Spinal cord (tissue), 10 donors: ENCODE data around the gene UCK1. TPM values are rescaled to one million over a fixed set of nuclear protein-coding genes. Genes with fewer than 3 reads are reported as not detected.

ENCODE experiments used
- DNase-seq, 6 donors: peaks; one replicate each; pipeline versions ENCODE4 v3.0.0 to v3.0.0-alpha.2; 2013 to 2015; ENCODE audit warnings: low spot score in 6 of 6, low read depth in 4 of 6
- H3K27ac ChIP-seq: one replicate; pipeline ENCODE4 v1.5.1; 2013; ENCODE audit warnings: low read depth, low read length, control low read depth
- H3K27me3 ChIP-seq: one replicate; pipeline ENCODE4 v1.6.1; 2013; ENCODE audit warnings: low read length; ENCODE audit not compliant: control insufficient read depth, insufficient read depth
- H3K36me3 ChIP-seq: one replicate; pipeline ENCODE4 v1.6.1; 2013; ENCODE audit warnings: low read length; ENCODE audit not compliant: control insufficient read depth, insufficient read depth
- H3K4me1 ChIP-seq: one replicate; pipeline ENCODE4 v1.6.1; 2013; ENCODE audit warnings: low read length; ENCODE audit not compliant: control insufficient read depth, insufficient read depth
- H3K4me3 ChIP-seq: one replicate; pipeline ENCODE4 v1.5.1; 2013; ENCODE audit warnings: low read depth, low read length, control low read depth
- H3K9me3 ChIP-seq: one replicate; pipeline ENCODE4 v1.6.1; 2013; ENCODE audit warnings: low read length; ENCODE audit not compliant: control insufficient read depth, insufficient read depth
- WGBS: methylation state at CpG from one replicate; pipeline ENCODE4 v1.1.5; 2013; ENCODE audit warnings: missing lambda C conversion rate; ENCODE audit not compliant: insufficient coverage; 5-methylcytosine and 5-hydroxymethylcytosine counted together
- polyA plus RNA-seq, 2 donors: library from polyadenylated mRNA; unstranded; fragments of 120-200 nt; gene quantifications; one replicate each; pipeline ENCODE4 v1.2.1, GENCODE V29; 2013; ENCODE audit not compliant: insufficient read length in 2 of 2
- total RNA-seq, 2 donors: library from RNA; depleted of rRNA in 1 of 2; stranded (reverse); fragments of 120-200 nt in 1 of 2; fragments of >200 nt in 1 of 2; gene quantifications; one replicate each; pipeline versions ENCODE4 v1.2.3 to v1.2.4, GENCODE V29; 2013 to 2014
- donor health status: healthy.

UCK1 gene
- total and polyA plus RNA-seq, 4 donors: 14.2 to 57.7 (median 45.9) TPM

GRCh38 chr9:131487621-131488031 lies 43.4 kb downstream of the UCK1 start:
- no peak for DNase-seq
- Histone ChIP-seq H3K4me3 (no peak overlapping the region), H3K36me3 (peaks cover 100% of the 10 kb centered on the region), H3K4me1 (peaks cover 4% of the 10 kb centered on the region), H3K27ac (no peak overlapping the region), H3K9me3 (no peaks in the 10 kb centered on the region), H3K27me3 (no peaks in the 10 kb centered on the region)
- WGBS: 80% methylated on average over 13 of the region's 14 CpGs

DNA sequence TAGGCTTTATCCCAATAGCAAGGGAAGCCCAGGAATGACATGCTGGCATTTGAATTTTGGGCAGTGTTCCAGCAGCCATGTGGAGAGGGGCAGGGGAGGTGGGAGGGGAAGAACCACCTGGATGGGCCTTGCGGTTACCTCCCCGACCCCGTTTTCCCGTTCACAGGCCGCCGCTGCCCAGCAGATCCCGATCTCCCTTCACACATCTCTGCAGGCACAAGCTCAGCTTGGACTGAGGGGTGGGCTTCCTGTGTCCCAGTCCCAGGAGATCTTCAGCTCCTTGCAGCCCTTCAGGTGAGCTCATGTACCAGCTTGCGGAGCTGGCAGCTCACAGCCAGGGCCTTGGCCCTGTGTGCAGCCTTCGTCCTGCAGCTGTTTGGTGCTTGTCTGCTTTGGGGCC lies 44.1 kb downstream of the UCK1 start:
- H3K36me3 ChIP-seq: peaks cover 100% of the 10 kb centered on the region
- WGBS: 84% methylated on average over 3 of the region's 9 CpGs
- H3K4me3 ChIP-seq: no peak overlapping the region
- no peaks in the 10 kb centered on the region for H3K9me3 ChIP-seq
- peaks cover 4% of the 10 kb centered on the region for H3K4me1 ChIP-seq
- H3K27me3 ChIP-seq: no peaks in the 10 kb centered on the region
- no peak for DNase-seq
- H3K27ac ChIP-seq: no peak overlapping the region

- H3K36me3 ChIP-seq: peaks cover 100% of the 10 kb centered on the region
- no peaks in the 10 kb centered on the region for H3K27me3 ChIP-seq
- WGBS: 99% methylated on average over 9 of the region's 19 CpGs
- DNase-seq: no peak
- peaks cover 4% of the 10 kb centered on the region for H3K4me1 ChIP-seq
- H3K27ac ChIP-seq: no peak overlapping the region
- H3K9me3 ChIP-seq: no peaks in the 10 kb centered on the region
- no peak overlapping the region for H3K4me3 ChIP-seq
Observed at GRCh38 chr9:131485728-131486422, 45.2 kb downstream of the UCK1 start.

GRCh38 chr9:131485206-131485605 lies 45.9 kb downstream of the UCK1 start:
- WGBS: 93% methylated on average over 12 of the region's 12 CpGs
- Histone ChIP-seq H3K4me3 (no peak overlapping the region), H3K27ac (no peak overlapping the region), H3K4me1 (peaks cover 4% of the 10 kb centered on the region), H3K36me3 (peaks cover 98% of the 10 kb centered on the region), H3K27me3 (no peaks in the 10 kb centered on the region), H3K9me3 (no peaks in the 10 kb centered on the region)
- DNase-seq: no peak

DNA sequence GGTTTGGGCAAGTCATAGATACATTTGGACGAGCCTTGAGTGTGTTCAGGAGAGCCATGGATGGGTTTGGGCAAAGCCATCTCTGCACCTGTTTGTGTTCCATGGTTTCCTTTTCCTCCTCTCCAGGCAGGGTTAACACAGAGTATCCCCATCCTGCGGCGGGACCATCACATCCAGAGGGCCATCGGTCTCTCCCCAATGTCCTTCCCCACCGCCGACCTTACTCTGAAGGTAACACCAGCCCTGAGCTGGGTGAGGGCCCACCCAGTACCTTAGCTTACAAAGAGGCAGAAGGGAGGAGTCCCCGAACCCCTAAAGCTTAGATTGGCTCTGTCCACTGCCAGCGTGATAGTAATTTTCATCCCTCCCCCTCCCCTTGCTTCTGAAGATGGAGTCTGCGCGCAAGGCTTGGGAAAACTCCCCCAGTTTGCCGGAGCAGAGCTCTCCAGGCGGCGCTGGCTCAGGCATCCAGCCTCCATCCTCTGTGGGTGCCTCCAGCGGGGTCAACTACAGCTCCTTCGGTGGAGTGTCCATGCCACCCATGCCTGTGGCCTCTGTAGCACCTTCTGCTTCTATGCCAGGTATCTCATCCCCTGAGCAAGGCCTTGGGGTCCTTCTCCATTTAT lies 46.4 kb downstream of the UCK1 start:
- DNase-seq: no peak
- no peak overlapping the region for H3K27ac ChIP-seq
- WGBS: 98% methylated on average over 13 of the region's 15 CpGs
- H3K36me3 ChIP-seq: peaks cover 93% of the 10 kb centered on the region
- no peak overlapping the region for H3K4me3 ChIP-seq
- peaks cover 4% of the 10 kb centered on the region for H3K4me1 ChIP-seq
- no peaks in the 10 kb centered on the region for H3K9me3 ChIP-seq
- no peaks in the 10 kb centered on the region for H3K27me3 ChIP-seq

- Histone ChIP-seq H3K36me3 (peaks cover 90% of the 10 kb centered on the region), H3K9me3 (no peaks in the 10 kb centered on the region), H3K4me3 (no peak overlapping the region), H3K27ac (no peak overlapping the region), H3K4me1 (no peaks in the 10 kb centered on the region), H3K27me3 (no peaks in the 10 kb centered on the region)
- no peak for DNase-seq
- WGBS: 85% methylated on average over 7 of the region's 7 CpGs
Observed at GRCh38 chr9:131484051-131484445, 47.0 kb downstream of the UCK1 start.

- 85% methylated on average over 8 of the region's 9 CpGs for WGBS
- Histone ChIP-seq H3K4me3 (no peak overlapping the region), H3K9me3 (no peaks in the 10 kb centered on the region), H3K27ac (no peak overlapping the region), H3K36me3 (peaks cover 90% of the 10 kb centered on the region), H3K4me1 (no peaks in the 10 kb centered on the region), H3K27me3 (no peaks in the 10 kb centered on the region)
- DNase-seq: no peak
Observed at GRCh38 chr9:131483319-131484050, 47.6 kb downstream of the UCK1 start.

DNA sequence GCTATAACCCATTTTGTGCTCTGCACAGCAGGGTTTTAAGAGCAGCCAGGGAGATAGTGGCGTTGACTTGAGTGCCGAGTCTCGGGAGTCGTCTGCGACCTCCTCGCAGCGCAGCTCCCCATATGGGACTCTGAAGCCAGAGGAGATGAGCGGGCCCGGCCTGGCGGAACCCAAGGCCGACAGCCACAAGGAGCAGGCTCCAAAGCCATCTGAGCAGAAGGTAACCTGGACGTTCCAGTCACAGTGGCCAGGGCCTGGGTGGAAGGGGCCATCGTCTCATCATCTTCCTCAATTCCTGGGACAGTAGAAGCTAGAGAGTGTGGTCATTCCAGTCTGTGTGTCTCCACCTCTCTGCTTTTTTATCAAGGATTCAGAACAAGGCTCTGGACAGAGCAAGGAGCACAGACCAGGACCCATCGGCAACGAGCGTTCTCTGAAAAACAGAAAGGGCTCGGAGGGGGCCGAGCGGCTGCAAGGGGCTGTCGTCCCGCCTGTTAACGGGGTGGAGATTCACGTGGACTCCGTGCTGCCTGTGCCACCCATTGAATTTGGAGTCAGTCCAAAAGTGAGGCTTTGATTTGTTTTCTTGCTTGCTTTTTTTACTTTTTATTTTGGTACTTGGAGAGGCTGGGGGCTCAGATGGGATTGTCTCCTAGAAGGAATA lies 48.6 kb downstream of the UCK1 start:
- H3K4me3 ChIP-seq: no peak overlapping the region
- H3K27ac ChIP-seq: no peak overlapping the region
- DNase-seq: no peak
- no peaks in the 10 kb centered on the region for H3K27me3 ChIP-seq
- peaks cover 90% of the 10 kb centered on the region for H3K36me3 ChIP-seq
- H3K4me1 ChIP-seq: no peaks in the 10 kb centered on the region
- WGBS: 83% methylated on average over 24 of the region's 24 CpGs
- no peaks in the 10 kb centered on the region for H3K9me3 ChIP-seq

DNA sequence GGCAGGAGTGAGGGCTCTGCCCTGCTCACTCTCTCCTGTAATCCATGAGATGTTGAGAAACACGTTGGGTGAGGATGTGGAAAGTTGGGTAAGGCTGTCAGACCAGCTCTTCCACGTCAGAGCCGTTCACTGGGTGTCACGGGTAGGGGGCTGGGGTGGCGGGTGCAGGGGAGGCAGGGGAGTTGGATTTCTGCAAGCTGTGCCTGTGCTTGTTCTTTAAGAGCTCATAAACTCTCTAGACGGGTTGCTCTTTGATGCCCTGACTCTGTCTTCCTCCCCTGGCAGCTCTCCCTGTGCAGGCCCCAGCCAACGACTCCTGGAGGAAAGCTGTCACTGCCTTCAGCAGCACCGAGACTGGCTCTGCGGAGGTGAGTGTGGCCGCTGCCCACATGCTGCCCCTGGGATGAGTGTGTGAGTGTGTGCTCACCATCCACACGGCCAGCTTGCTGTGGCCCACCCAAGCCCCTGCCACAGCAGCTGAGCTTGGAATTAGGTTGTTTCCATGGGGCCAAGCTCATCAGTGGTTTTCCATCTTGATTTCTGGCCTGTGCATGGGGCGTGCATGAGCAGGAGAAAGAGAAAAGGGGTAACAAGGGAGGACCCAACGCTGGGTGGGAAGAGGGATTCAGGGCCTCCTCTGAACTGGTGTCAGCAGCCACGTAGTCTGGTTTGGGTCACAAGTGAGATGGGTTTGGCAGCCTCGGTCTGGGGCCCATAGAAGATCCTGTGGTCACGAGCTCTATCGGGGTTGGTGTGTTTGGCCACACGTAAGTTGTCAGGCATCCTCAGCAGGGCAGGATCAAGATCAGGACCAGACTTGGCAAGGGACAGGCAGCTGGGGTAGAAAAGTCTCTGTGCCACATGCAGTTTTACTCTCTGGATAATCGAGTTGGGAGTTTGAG lies 49.4 kb downstream of the UCK1 start:
- Histone ChIP-seq H3K4me1 (no peaks in the 10 kb centered on the region), H3K9me3 (no peaks in the 10 kb centered on the region), H3K27ac (no peak overlapping the region), H3K36me3 (peaks cover 90% of the 10 kb centered on the region), H3K4me3 (no peak overlapping the region), H3K27me3 (no peaks in the 10 kb centered on the region)
- 89% methylated on average over 19 of the region's 19 CpGs for WGBS
- no peak for DNase-seq
